Thyroid gland (tissue), 4 donors: ENCODE results near the gene USF1. TPM values are rescaled to one million over a fixed set of nuclear protein-coding genes. Genes with fewer than 3 reads are reported as not detected.

Experiments used
- DNase-seq, 2 donors: peaks; one replicate each; pipeline ENCODE4 v3.0.0-alpha.2; 2019
- H3K27ac ChIP-seq, 3 donors: fragments of 200-600 bp; sonication (generic); 1 replicate in 2 of 3; 2 replicates in 1 of 3; pipeline ENCODE4 v1.5.1; 2016 to 2019; ENCODE audit warnings: mild to moderate bottlenecking in 1 of 3, moderate library complexity in 1 of 3
- H3K27me3 ChIP-seq: fragments of 200-600 bp; sonication (generic); one replicate; pipeline ENCODE4 v1.5.1; 2019
- H3K36me3 ChIP-seq, 2 donors: fragments of 200-600 bp; sonication (generic); one replicate each; pipeline ENCODE4 v1.5.1; 2016 to 2019
- H3K4me1 ChIP-seq, 2 donors: fragments of 200-600 bp; sonication (generic); one replicate each; pipeline ENCODE4 v1.5.1; 2017 to 2019
- H3K4me3 ChIP-seq, 3 donors: fragments of 200-600 bp; sonication (generic); replicated peaks in 1 of 3; 1 replicate in 2 of 3; 2 replicates in 1 of 3; pipeline ENCODE4 v1.5.1; 2016; ENCODE audit warnings: mild to moderate bottlenecking in 1 of 3
- H3K9me3 ChIP-seq: fragments of 200-600 bp; sonication (generic); one replicate; pipeline ENCODE4 v1.5.1; 2017
- POLR2A ChIP-seq, 2 donors: fragments of 450-650 bp; IDR thresholded peaks; one replicate each; pipeline ENCODE4 v1.6.1; 2017; ENCODE audit warnings: antibody characterized with exemption in 2 of 2, mild to moderate bottlenecking in 2 of 2, moderate library complexity in 1 of 2
- WGBS, 2 donors: methylation state at CpG; one replicate each; pipeline ENCODE4 v1.1.5; 2017; 5-methylcytosine and 5-hydroxymethylcytosine counted together
- intact Hi-C: fragments of 100-400 bp; cut with DNase I; formaldehyde crosslinking; loops from one replicate; pipeline ENCODE4 v1.15.1; 2023
- total RNA-seq, 4 donors: library from RNA; depleted of rRNA; stranded (reverse); fragments of >200 nt; gene quantifications; one replicate each; pipeline ENCODE4 v1.2.3, GENCODE V29; 2016
- TF ChIP-seq, protein P1 (sequence below), 6 experiments: fragments of 200-600 bp in 3 of 6; fragments of 450-650 bp in 3 of 6; sonication (generic) in 3 of 6; IDR thresholded peaks; one replicate each; pipeline ENCODE4 v1.5.1; 2016 to 2019; ENCODE audit warnings: antibody characterized with exemption in 6 of 6, mild to moderate bottlenecking in 2 of 6, inconsistent platforms in 1 of 6, moderate library complexity in 1 of 6

The USF1 gene
- total RNA-seq, 4 donors from 2014 or later, result 56.0 to 71.0 (median 70.3) TPM

DNA sequence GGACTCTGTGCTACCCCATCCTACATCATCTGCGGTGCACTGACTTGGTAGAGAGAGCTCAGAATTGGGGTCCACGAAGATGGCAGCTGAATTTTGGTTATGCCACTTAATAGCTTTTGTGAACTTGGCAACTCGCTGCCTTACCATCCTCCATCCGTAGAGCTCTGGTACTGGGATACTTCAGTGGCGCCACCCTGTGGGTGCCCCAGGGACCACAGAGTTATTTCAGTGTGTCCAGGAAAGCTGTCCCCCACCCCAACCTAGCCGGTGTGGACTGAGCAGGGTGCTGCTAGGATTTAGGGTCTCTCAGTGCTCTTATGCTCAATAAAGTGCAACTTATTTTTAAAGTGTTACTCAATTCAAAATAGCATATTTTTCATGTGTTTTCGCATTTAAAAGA lies 9.0 kb upstream of the USF1 start:
- Histone ChIP-seq H3K9me3 (no peaks in the 10 kb centered on the region), H3K4me3 (no peak overlapping the region), H3K27ac (no peak overlapping the region), H3K4me1 (no peaks in the 10 kb centered on the region), H3K27me3 (no peaks in the 10 kb centered on the region), H3K36me3 (no peaks in the 10 kb centered on the region)
- intact Hi-C loops, result no loop called here
- TF ChIP-seq POLR2A (IDR thresholded peaks at IDR 0.05), result no peak
- TF ChIP-seq, protein P1, sequence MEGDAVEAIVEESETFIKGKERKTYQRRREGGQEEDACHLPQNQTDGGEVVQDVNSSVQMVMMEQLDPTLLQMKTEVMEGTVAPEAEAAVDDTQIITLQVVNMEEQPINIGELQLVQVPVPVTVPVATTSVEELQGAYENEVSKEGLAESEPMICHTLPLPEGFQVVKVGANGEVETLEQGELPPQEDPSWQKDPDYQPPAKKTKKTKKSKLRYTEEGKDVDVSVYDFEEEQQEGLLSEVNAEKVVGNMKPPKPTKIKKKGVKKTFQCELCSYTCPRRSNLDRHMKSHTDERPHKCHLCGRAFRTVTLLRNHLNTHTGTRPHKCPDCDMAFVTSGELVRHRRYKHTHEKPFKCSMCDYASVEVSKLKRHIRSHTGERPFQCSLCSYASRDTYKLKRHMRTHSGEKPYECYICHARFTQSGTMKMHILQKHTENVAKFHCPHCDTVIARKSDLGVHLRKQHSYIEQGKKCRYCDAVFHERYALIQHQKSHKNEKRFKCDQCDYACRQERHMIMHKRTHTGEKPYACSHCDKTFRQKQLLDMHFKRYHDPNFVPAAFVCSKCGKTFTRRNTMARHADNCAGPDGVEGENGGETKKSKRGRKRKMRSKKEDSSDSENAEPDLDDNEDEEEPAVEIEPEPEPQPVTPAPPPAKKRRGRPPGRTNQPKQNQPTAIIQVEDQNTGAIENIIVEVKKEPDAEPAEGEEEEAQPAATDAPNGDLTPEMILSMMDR (IDR thresholded peaks at IDR 0.05), result no peak
- 84 to 85% methylated on average over 7 of the region's 7 CpGs for WGBS, 2 donors
- DNase-seq, result no peak

DNA sequence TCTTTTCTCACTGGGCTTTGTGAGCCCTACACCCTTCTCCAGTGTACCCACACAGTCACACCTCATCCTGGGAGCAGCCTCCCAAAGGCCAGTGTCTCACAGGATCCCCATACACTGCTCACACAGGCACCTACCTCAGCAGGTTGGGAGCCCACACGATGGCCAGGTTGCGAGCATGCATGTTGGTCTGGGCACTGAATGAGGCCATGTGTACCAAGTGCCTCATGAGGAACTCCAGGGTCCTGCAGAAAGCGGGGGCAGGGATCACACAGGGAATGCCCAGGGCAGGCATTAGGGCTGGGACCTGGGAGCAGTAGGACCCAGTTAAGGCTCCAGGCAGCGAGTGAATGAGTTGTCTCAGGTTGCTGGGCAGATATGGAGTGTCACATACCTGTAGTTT lies 8.5 kb upstream of the USF1 start:
- no peaks in the 10 kb centered on the region for H3K4me1 ChIP-seq
- H3K36me3 ChIP-seq, result no peaks in the 10 kb centered on the region
- no peaks in the 10 kb centered on the region for H3K9me3 ChIP-seq
- H3K4me3 ChIP-seq, result no peak overlapping the region
- no peak for DNase-seq
- H3K27me3 ChIP-seq, result no peaks in the 10 kb centered on the region
- TF ChIP-seq, protein P1 (IDR thresholded peaks at IDR 0.05), result no peak
- TF ChIP-seq POLR2A (IDR thresholded peaks at IDR 0.05), result no peak
- 85% methylated on average over 2 to 4 of the region's 4 CpGs for WGBS, 2 donors
- no peak overlapping the region for H3K27ac ChIP-seq
- intact Hi-C loops, result no loop called here

DNA sequence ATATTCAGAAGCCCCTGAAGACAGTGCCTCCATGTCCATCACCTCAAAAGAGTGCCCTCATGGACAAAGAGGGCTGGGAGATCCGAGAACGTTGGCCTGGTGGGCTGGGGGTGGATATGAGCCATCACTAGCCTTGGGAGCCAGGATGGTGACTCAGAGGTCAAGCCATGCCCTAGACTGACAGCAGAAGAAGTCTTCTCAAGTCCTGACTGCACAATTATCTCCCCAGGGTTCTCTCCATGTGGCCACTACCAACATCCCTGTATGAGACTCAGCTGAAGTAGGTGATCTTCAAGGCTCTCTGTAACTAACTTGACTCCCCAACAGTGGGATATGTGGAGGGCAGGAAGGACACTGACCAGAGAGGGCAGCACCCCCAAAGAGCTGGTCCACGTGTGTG lies 7.1 kb upstream of the USF1 start:
- intact Hi-C loops, result no loop called here
- no peak for TF ChIP-seq POLR2A (IDR thresholded peaks at IDR 0.05)
- TF ChIP-seq, protein P1 (IDR thresholded peaks at IDR 0.05), result no peak
- Histone ChIP-seq H3K36me3 (no peaks in the 10 kb centered on the region), H3K27ac (no peak overlapping the region), H3K4me3 (no peak overlapping the region), H3K4me1 (no peaks in the 10 kb centered on the region), H3K9me3 (no peaks in the 10 kb centered on the region), H3K27me3 (no peaks in the 10 kb centered on the region)
- WGBS, 2 donors, result 76 to 93% methylated on average over 3 of the region's 3 CpGs
- DNase-seq, result no peak

DNA sequence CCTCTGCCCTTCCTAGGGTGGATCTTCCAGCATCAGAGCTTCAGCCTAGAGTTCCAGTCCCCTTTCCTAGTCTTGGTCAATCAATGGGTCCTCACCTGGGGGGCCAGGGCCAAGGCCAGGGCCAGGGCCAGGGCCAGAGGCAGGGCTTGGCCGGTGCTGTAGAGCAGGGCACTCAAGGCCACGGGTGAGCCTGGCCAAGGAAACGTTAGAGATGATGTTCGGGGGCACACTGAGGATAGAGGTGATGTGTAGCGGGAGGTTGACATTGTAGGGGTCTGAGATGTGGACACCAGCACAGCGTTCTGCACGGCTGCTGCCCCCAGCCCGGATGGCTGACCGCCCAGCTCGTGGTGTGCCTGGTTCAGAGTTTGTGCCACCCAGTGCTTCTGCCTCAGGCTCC lies 5.4 kb upstream of the USF1 start:
- H3K27me3 ChIP-seq, result no peaks in the 10 kb centered on the region
- H3K4me3 ChIP-seq, result no peak overlapping the region
- DNase-seq, result no peak
- H3K4me1 ChIP-seq, result no peaks in the 10 kb centered on the region
- H3K36me3 ChIP-seq, result no peaks in the 10 kb centered on the region
- no peak overlapping the region for H3K27ac ChIP-seq
- intact Hi-C loops, result no loop called here
- no peaks in the 10 kb centered on the region for H3K9me3 ChIP-seq
- TF ChIP-seq POLR2A (IDR thresholded peaks at IDR 0.05), result no peak
- TF ChIP-seq, protein P1 (IDR thresholded peaks at IDR 0.05), result no peak
- WGBS, 2 donors, result 84 to 90% methylated on average over 9 to 10 of the region's 10 CpGs

DNA sequence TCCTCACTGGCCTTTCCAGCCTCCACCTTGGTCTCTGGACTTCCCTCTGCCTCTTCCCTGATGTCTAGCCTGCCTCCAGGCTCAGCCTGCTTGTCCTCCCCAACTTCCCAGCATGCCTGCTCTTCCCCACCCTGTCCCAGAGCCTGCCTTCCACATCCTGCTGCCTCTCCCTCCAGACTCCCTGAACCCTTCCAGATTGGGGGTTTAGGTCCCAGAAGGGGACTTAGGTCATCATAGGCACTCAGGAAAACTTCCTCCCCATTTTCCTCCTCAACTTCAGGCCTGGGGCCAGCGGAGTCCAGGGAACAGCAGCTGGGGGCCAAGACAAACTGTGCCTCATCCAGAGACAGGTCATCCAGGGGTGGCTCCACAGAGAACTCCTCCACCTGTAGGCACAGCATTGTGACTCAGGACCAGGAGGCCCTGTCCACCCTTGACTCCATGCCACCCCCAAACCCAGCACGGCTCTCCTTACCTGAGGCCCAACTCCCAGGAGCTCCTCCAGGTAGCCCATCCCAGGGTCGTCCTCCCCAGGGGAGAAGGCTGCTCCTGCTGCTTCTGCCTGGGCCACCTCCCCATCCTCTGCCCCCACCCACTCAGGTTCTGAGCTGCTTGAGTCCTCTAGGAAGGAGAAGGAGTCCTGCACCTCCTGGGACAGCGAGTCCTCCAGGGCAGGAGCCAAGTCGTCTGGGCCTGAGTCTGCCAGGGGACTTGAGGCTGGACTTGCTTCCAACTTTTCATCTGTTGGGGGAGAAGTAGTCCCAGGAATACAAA lies 3.4 kb upstream of the USF1 start:
- WGBS, 2 donors, result 90 to 100% methylated on average over 3 to 5 of the region's 5 CpGs
- Histone ChIP-seq H3K36me3 (no peaks in the 10 kb centered on the region), H3K27me3 (no peaks in the 10 kb centered on the region), H3K4me3 (no peak overlapping the region), H3K9me3 (no peaks in the 10 kb centered on the region), H3K27ac (no peak overlapping the region), H3K4me1 (peaks cover 5 to 7% of the 10 kb centered on the region in 2 donors)
- intact Hi-C loops, result loop anchor here (10.0 kb wide), 1 partner anchor 46 kb away; the partner anchor contains the start of gene KLHDC9
- TF ChIP-seq, protein P1 (IDR thresholded peaks at IDR 0.05), result no peak
- TF ChIP-seq POLR2A (IDR thresholded peaks at IDR 0.05), result no peak
- DNase-seq, result no peak
